Suprapubic skin (tissue), 3 donors: ENCODE data around the gene RNASEH1.

Source experiments
- POLR2A ChIP-seq, 2 donors: fragments of 450-650 bp; IDR thresholded peaks; one replicate each; pipeline ENCODE4 v1.6.1; 2017; ENCODE audit warnings: antibody characterized with exemption in 2 of 2, mild to moderate bottlenecking in 2 of 2, moderate library complexity in 2 of 2
- TF ChIP-seq, protein P1 (sequence below), 2 donors: fragments of 200-600 bp in 1 of 2; fragments of 450-650 bp in 1 of 2; sonication (generic) in 1 of 2; IDR thresholded peaks; one replicate each; pipeline ENCODE4 v1.5.1; 2016 to 2019; ENCODE audit warnings: antibody characterized with exemption in 2 of 2, mild to moderate bottlenecking in 1 of 2, moderate library complexity in 1 of 2

DNA sequence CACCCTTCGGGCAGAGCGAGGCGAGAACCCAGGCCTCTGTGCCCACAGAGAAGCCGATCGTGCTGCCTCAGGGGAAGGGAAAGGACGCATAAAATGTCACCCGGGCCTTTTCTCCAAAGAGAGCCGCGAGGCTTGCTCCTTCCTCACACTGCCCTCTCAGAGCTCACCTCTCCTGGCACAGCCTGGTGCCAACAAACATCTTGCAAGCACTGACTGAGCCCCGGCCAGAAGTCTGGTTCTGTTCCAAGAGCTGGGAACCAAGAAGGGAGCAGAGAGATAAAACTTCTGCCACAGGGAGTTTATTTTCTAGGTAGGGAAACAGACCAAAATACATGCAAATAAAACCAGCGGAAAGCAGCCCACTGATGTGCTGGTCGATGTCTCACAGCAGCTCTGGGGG lies 25.2 kb downstream of the RNASEH1 start:
- TF ChIP-seq, protein P1, sequence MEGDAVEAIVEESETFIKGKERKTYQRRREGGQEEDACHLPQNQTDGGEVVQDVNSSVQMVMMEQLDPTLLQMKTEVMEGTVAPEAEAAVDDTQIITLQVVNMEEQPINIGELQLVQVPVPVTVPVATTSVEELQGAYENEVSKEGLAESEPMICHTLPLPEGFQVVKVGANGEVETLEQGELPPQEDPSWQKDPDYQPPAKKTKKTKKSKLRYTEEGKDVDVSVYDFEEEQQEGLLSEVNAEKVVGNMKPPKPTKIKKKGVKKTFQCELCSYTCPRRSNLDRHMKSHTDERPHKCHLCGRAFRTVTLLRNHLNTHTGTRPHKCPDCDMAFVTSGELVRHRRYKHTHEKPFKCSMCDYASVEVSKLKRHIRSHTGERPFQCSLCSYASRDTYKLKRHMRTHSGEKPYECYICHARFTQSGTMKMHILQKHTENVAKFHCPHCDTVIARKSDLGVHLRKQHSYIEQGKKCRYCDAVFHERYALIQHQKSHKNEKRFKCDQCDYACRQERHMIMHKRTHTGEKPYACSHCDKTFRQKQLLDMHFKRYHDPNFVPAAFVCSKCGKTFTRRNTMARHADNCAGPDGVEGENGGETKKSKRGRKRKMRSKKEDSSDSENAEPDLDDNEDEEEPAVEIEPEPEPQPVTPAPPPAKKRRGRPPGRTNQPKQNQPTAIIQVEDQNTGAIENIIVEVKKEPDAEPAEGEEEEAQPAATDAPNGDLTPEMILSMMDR (IDR thresholded peaks at IDR 0.05): no peak
- TF ChIP-seq POLR2A (IDR thresholded peaks at IDR 0.05): no peak
